H1 (cell line): ENCODE data around the gene ACTG1. TPM values are rescaled to one million over a fixed set of nuclear protein-coding genes. Genes with fewer than 3 reads are reported as not detected.
A peak's percentile ranks its signal among the peaks of the same experiment; 100 is the strongest.

Experiments
- CTCF ChIA-PET: fragments of 300-600 bp; sonication (Branson Sonifier 250); formaldehyde crosslinking; loops from one replicate; lab custom pipeline; 2021; ENCODE audit not compliant: partially characterized antibody; lab: Charles Lee
- POLR2A ChIA-PET: fragments of 300-600 bp; sonication (Branson Sonifier 250); formaldehyde crosslinking; loops from one replicate; lab custom pipeline; 2021; ENCODE audit warnings: inconsistent platforms; ENCODE audit not compliant: partially characterized antibody; lab: Charles Lee
- DNase-seq, 2 experiments: peaks; one replicate each; pipeline versions ENCODE4 v3.0.0 to v3.0.0-alpha.2; 2010 to 2022; ENCODE audit warnings: low spot score in 2 of 2, low read depth in 1 of 2, mixed read lengths in 1 of 2
- FAIRE-seq: peaks from 2 replicates; lab custom pipeline; 2011; peaks lifted over from hg19 to GRCh38; lab: Jason Lieb, UNC
- H2AFZ ChIP-seq: 2 replicates; pipeline ENCODE4 v1.8.1; 2012; ENCODE audit warnings: low read length, inconsistent platforms
- H2AK5ac ChIP-seq: 2 replicates; pipeline ENCODE4 v1.6.1; 2013; ENCODE audit warnings: low read depth, low read length
- H2BK120ac ChIP-seq: replicated peaks from 2 replicates; pipeline ENCODE3; 2013; ENCODE audit warnings: low read depth, low read length, inconsistent platforms
- H2BK12ac ChIP-seq: 2 replicates; pipeline ENCODE4 v1.6.1; 2013; ENCODE audit warnings: low read depth, low read length
- H2BK15ac ChIP-seq: 2 replicates; pipeline ENCODE4 v1.6.1; 2013; ENCODE audit warnings: low read length
- H2BK20ac ChIP-seq: 2 replicates; pipeline ENCODE4 v1.6.1; 2013; ENCODE audit warnings: low read length
- H2BK5ac ChIP-seq: 2 replicates; pipeline ENCODE4 v1.6.1; 2013; ENCODE audit warnings: low read depth, low read length
- H3K14ac ChIP-seq: 2 replicates; pipeline ENCODE4 v1.6.1; 2013; ENCODE audit warnings: inconsistent platforms; ENCODE audit not compliant: insufficient read length
- H3K18ac ChIP-seq: 2 replicates; pipeline ENCODE4 v1.6.1; 2013; ENCODE audit warnings: low read length; ENCODE audit errors: extremely low read depth
- H3K23ac ChIP-seq: 2 replicates; pipeline ENCODE4 v1.6.1; 2013; ENCODE audit warnings: inconsistent platforms; ENCODE audit not compliant: insufficient read length
- H3K23me2 ChIP-seq: 2 replicates; pipeline ENCODE4 v1.6.1; 2013; ENCODE audit warnings: low read depth, low read length
- H3K27ac ChIP-seq: 2 replicates; pipeline ENCODE4 v1.6.1; 2011; ENCODE audit warnings: low read depth, low read length, inconsistent platforms
- H3K27me3 ChIP-seq, 4 experiments: replicated peaks in 1 of 4; 1 replicate in 1 of 4; 2 replicates in 3 of 4; pipeline versions ENCODE4 v1.6.1 to v1.8.1; 2011 to 2013; ENCODE audit warnings: low read length in 3 of 4, mild to moderate bottlenecking in 3 of 4, inconsistent platforms in 2 of 4, mixed read lengths in 2 of 4, moderate library complexity in 1 of 4; ENCODE audit not compliant: control insufficient read depth in 3 of 4, insufficient read depth in 3 of 4; ENCODE audit errors: extremely low read depth in 1 of 4
- H3K36me3 ChIP-seq, 4 experiments: 2 replicates each; pipeline versions ENCODE4 v1.6.1 to v1.8.1; 2011 to 2013; ENCODE audit warnings: mild to moderate bottlenecking in 4 of 4, low read length in 3 of 4, moderate library complexity in 2 of 4, control low read depth in 1 of 4, inconsistent platforms in 1 of 4; ENCODE audit not compliant: insufficient read depth in 4 of 4, control insufficient read depth in 2 of 4
- H3K4ac ChIP-seq: replicated peaks from 2 replicates; pipeline ENCODE3; 2013; ENCODE audit warnings: low read length, low read depth, mixed read lengths, inconsistent platforms; ENCODE audit not compliant: insufficient read length
- H3K4me1 ChIP-seq, 4 experiments: replicated peaks in 1 of 4; 1 replicate in 1 of 4; 2 replicates in 3 of 4; pipeline versions ENCODE4 v1.6.1 to v1.8.1; 2011 to 2013; ENCODE audit warnings: low read length in 3 of 4, inconsistent platforms in 2 of 4, mixed read lengths in 1 of 4; ENCODE audit not compliant: insufficient read depth in 4 of 4, control insufficient read depth in 3 of 4
- H3K4me2 ChIP-seq, 2 experiments: 2 replicates each; pipeline versions ENCODE4 v1.6.1 to v1.8.1; 2011 to 2013; ENCODE audit warnings: low read depth in 2 of 2, low read length in 2 of 2, control low read depth in 1 of 2, inconsistent platforms in 1 of 2, mild to moderate bottlenecking in 1 of 2; ENCODE audit not compliant: insufficient read depth in 1 of 2
- H3K4me3 ChIP-seq, 4 experiments: fragments of 200-600, 300-600 bp in 1 of 4; sonication (generic), shearing (Covaris generic), sonication (Bioruptor Twin) in 1 of 4; 2 replicates each; pipeline versions ENCODE4 v1.5.1 to v1.8.1; 2011 to 2016; ENCODE audit warnings: low read length in 4 of 4, low read depth in 3 of 4, control low read depth in 2 of 4, inconsistent platforms in 2 of 4, mild to moderate bottlenecking in 2 of 4, mixed read lengths in 1 of 4, moderate library complexity in 1 of 4; ENCODE audit not compliant: insufficient read depth in 2 of 4; ENCODE audit errors: extremely low read depth in 1 of 4
- H3K56ac ChIP-seq: replicated peaks from 2 replicates; pipeline ENCODE3; 2013; ENCODE audit warnings: low read depth, mild to moderate bottlenecking, mixed read lengths, low read length, inconsistent platforms; ENCODE audit not compliant: insufficient read length
- H3K79me1 ChIP-seq: 2 replicates; pipeline ENCODE4 v1.6.1; 2013; ENCODE audit warnings: low read depth, low read length, control low read depth
- H3K79me2 ChIP-seq, 2 experiments: 2 replicates each; pipeline versions ENCODE4 v1.6.1 to v1.8.1; 2012 to 2013; ENCODE audit warnings: low read length in 2 of 2, mild to moderate bottlenecking in 2 of 2, inconsistent platforms in 1 of 2; ENCODE audit not compliant: insufficient read depth in 2 of 2, control insufficient read depth in 1 of 2
- H3K9ac ChIP-seq, 4 experiments: replicated peaks in 1 of 4; 1 replicate in 1 of 4; 2 replicates in 3 of 4; pipeline versions ENCODE4 v1.6.1 to v1.8.1; 2011 to 2013; ENCODE audit warnings: low read depth in 3 of 4, low read length in 3 of 4, control low read depth in 2 of 4, mild to moderate bottlenecking in 2 of 4, moderate library complexity in 2 of 4, inconsistent platforms in 1 of 4; ENCODE audit errors: extremely low read depth in 1 of 4
- H3K9me3 ChIP-seq, 2 experiments: 2 replicates each; pipeline versions ENCODE4 v1.6.1 to v1.8.1; 2012 to 2013; ENCODE audit warnings: mild to moderate bottlenecking in 2 of 2, moderate library complexity in 2 of 2, control low read depth in 1 of 2, inconsistent platforms in 1 of 2, low read depth in 1 of 2, low read length in 1 of 2, mixed read lengths in 1 of 2; ENCODE audit not compliant: insufficient read depth in 2 of 2
- H4K20me1 ChIP-seq, 2 experiments: replicated peaks in 1 of 2; 2 replicates each; pipeline versions ENCODE3 to v1.8.1; 2011 to 2013; ENCODE audit warnings: inconsistent platforms in 2 of 2, low read length in 2 of 2, mild to moderate bottlenecking in 1 of 2; ENCODE audit not compliant: insufficient read depth in 2 of 2, control insufficient read depth in 1 of 2
- H4K5ac ChIP-seq: 2 replicates; pipeline ENCODE4 v1.6.1; 2013; ENCODE audit warnings: low read length, low read depth, mixed read lengths, inconsistent platforms; ENCODE audit not compliant: insufficient read length
- H4K8ac ChIP-seq: 2 replicates; pipeline ENCODE4 v1.8.0; 2013; ENCODE audit warnings: mild to moderate bottlenecking, moderate library complexity, low read length, inconsistent platforms; ENCODE audit not compliant: insufficient read depth; ENCODE audit errors: extremely low read depth
- H4K91ac ChIP-seq: replicated peaks from 2 replicates; pipeline ENCODE3; 2013; ENCODE audit warnings: low read length, mixed read lengths, inconsistent platforms; ENCODE audit not compliant: insufficient read length
- POLR2A ChIP-seq, 2 experiments: IDR thresholded peaks; 1 replicate in 1 of 2; 2 replicates in 1 of 2; pipeline ENCODE4 v1.6.1; 2011; ENCODE audit warnings: low read depth in 2 of 2, low read length in 2 of 2, mild to moderate bottlenecking in 2 of 2; ENCODE audit errors: control extremely low read depth in 1 of 2
- POLR2AphosphoS5 ChIP-seq: IDR thresholded peaks from 2 replicates; pipeline ENCODE4 v1.6.1; 2011; ENCODE audit warnings: low read depth, low read length
- SP1 ChIP-seq: IDR thresholded peaks from 2 replicates; pipeline ENCODE4 v1.6.1; 2011; ENCODE audit warnings: low read depth, low read length
- TCF12 ChIP-seq: IDR thresholded peaks from 2 replicates; pipeline ENCODE4 v1.6.1; 2011; ENCODE audit warnings: low read depth, mild to moderate bottlenecking, low read length
- WGBS, 2 experiments: shearing (Covaris generic) in 1 of 2; methylation state at CpG; one replicate each; pipeline versions ENCODE4 v1.1.6 to v1.1.7; 2013 to 2015; ENCODE audit warnings: low lambda C conversion rate in 2 of 2, mixed read lengths in 2 of 2, inconsistent platforms in 1 of 2, low coverage in 1 of 2, missing lambda C conversion rate in 1 of 2; ENCODE audit not compliant: insufficient replicate concordance in 2 of 2, insufficient coverage in 1 of 2, insufficient read length in 1 of 2; ENCODE audit errors: extremely low coverage in 1 of 2, missing lambda C conversion rate in 1 of 2; 5-methylcytosine and 5-hydroxymethylcytosine counted together
- polyA plus RNA-seq, 7 experiments: library from polyadenylated mRNA; depleted of rRNA in 3 of 7; stranded (reverse) in 5 of 7; unstranded in 2 of 7; fragments of >200 nt in 5 of 7; fragments of 200-250 nt in 2 of 7; gene quantifications; 1 replicate in 5 of 7; 2 replicates in 1 of 7; 4 replicates in 1 of 7; pipeline versions ENCODE4 v1.2.1 to v1.2.3, GENCODE V29; 2011 to 2013; ENCODE audit warnings: missing spikeins in 2 of 7, mixed read lengths in 2 of 7
- total RNA-seq: library from RNA; stranded (reverse); fragmentation: NEBNext Ultra II Directional; extraction: Animal tissue kit (Norgen Biotek cat#: 25700); gene quantifications from 2 replicates; pipeline ENCODE4 v1.2.1, GENCODE V29; 2021

Gene ACTG1
- total and polyA plus RNA-seq, 2 of the 8 experiments (the other 6 are each of a cell fraction or from before 2014, with no cell fraction given) = 3,535 to 5,010 TPM

GRCh38 chr17:81510785-81511553, 1.6 kb downstream of the ACTG1 start:
- H2BK15ac ChIP-seq = no peak overlapping the region
- peak overlapping the region; percentile 97 to 98 for H3K4me2 ChIP-seq
- H3K79me1 ChIP-seq = peaks cover 17% of the 10 kb centered on the region
- H4K8ac ChIP-seq = peak overlapping the region; percentile 28
- H3K27me3 ChIP-seq = no peaks in the 10 kb centered on the region
- no peak overlapping the region for H3K4ac ChIP-seq
- FAIRE-seq (no peak), DNase-seq (no peak)
- H3K9me3 ChIP-seq = no peaks in the 10 kb centered on the region
- H3K4me3 ChIP-seq = peak overlapping the region; percentile 75 to 93 (median 90)
- no peak overlapping the region for H4K91ac ChIP-seq
- no peak overlapping the region for H3K56ac ChIP-seq
- H3K36me3 ChIP-seq = peaks cover 19 to 37% (median 31%) of the 10 kb centered on the region in 4 experiments; a peak in 7 of 8 replicates
- H2BK120ac ChIP-seq = no peak overlapping the region
- peaks cover 0 to 11% (median 6%) of the 10 kb centered on the region in 4 experiments; a peak in 5 of 7 replicates for H3K4me1 ChIP-seq
- no peak overlapping the region for H3K23ac ChIP-seq
- peak overlapping the region; percentile 75; the same call in 1 of the 2 replicates for H2BK5ac ChIP-seq
- WGBS, 2 experiments = 28% methylated on average over 46 of the region's 48 CpGs; no CpG with 5 or more reads in 1 of the 2 experiments
- ChIA-PET CTCF (interaction anchor here (0.8 to 1.4 kb wide), 4 partner anchors 26 to 256 kb away, joined by 3 to 5 read pairs (median 3); no protein-coding TSS in a partner anchor), POLR2A (interaction anchor here (0.6 to 35.8 kb wide), 22 partner anchors 5 to 420 kb away, joined by 3 to 1004 read pairs (median 6); partner anchors contain the start of genes ACTG1, BAHCC1, FAAP100 and FSCN2)
- no peak overlapping the region for H3K18ac ChIP-seq
- peaks cover 23 to 29% of the 10 kb centered on the region in 2 experiments for H4K20me1 ChIP-seq
- H3K27ac ChIP-seq = no peak overlapping the region
- no peak overlapping the region for H2BK20ac ChIP-seq
- peak overlapping the region; percentile 56 to 96 (median 85) for H3K9ac ChIP-seq
- no peak overlapping the region for H2BK12ac ChIP-seq
- H3K79me2 ChIP-seq = peaks cover 24 to 39% of the 10 kb centered on the region in 2 experiments
- H4K5ac ChIP-seq = no peak overlapping the region
- peaks cover 25% of the 10 kb centered on the region for H3K23me2 ChIP-seq
- no peak overlapping the region for H2AFZ ChIP-seq
- H3K14ac ChIP-seq = no peak overlapping the region
- H2AK5ac ChIP-seq = no peak overlapping the region
- TF ChIP-seq POLR2A (IDR thresholded peaks at IDR 0.05; ENCODE audit: control extremely low read depth in 1 of 2, low read depth in 2 of 2, low read length in 2 of 2) (peak in 1 of 2 experiments; percentile 53; a peak in 2 of 3 replicates), POLR2AphosphoS5 (peak; percentile 78; the same call in 1 of the 2 replicates), SP1 (peak; percentile 75; the same call in 1 of the 2 replicates), TCF12 (no peak)
